Measurements from ENCODE around the gene UBE2E3.

Gene UBE2E3

GRCh38 chr2:181051861-181052522 is 71.6 kb downstream of the UBE2E3 start:
- no peak for DNase-seq (ENCODE audit: low spot score)
- in situ Hi-C loops (cut with MboI; ENCODE audit: low pct_unique_long_range_greater_than_20kb, low sequenced_read_pairs, unreplicated experiment): loop anchor here (25.0 kb wide), 1 partner anchor 1035 kb away; no protein-coding TSS in a partner anchor
- no peak for TF ChIP-seq CTCF (IDR thresholded peaks at IDR 0.05; ENCODE audit: extremely low read depth, insufficient read depth, missing control alignments)

- no peak for DNase-seq (ENCODE audit: low spot score)
- in situ Hi-C loops (cut with MboI; ENCODE audit: low pct_unique_long_range_greater_than_20kb, low sequenced_read_pairs, unreplicated experiment): loop anchor here (25.0 kb wide), 1 partner anchor 1035 kb away; no protein-coding TSS in a partner anchor
- no peak for TF ChIP-seq CTCF (IDR thresholded peaks at IDR 0.05; ENCODE audit: extremely low read depth, insufficient read depth, missing control alignments)
Measured at GRCh38 chr2:181052523-181052891, 72.1 kb downstream of the UBE2E3 start.

GRCh38 chr2:181054256-181054655 is 73.9 kb downstream of the UBE2E3 start:
- no peak for DNase-seq (ENCODE audit: low spot score)
- in situ Hi-C loops (cut with MboI; ENCODE audit: low pct_unique_long_range_greater_than_20kb, low sequenced_read_pairs, unreplicated experiment): loop anchor here (25.0 kb wide), 1 partner anchor 1033 kb away; no protein-coding TSS in a partner anchor
- TF ChIP-seq CTCF (IDR thresholded peaks at IDR 0.05; ENCODE audit: extremely low read depth, insufficient read depth, missing control alignments): no peak

GRCh38 chr2:181054843-181055242 is 74.4 kb downstream of the UBE2E3 start:
- no peak for TF ChIP-seq CTCF (IDR thresholded peaks at IDR 0.05; ENCODE audit: extremely low read depth, insufficient read depth, missing control alignments)
- no peak for DNase-seq (ENCODE audit: low spot score)
- in situ Hi-C loops (cut with MboI; ENCODE audit: low pct_unique_long_range_greater_than_20kb, low sequenced_read_pairs, unreplicated experiment): loop anchor here (25.0 kb wide), 1 partner anchor 1032 kb away; no protein-coding TSS in a partner anchor

- in situ Hi-C loops (cut with MboI; ENCODE audit: low pct_unique_long_range_greater_than_20kb, low sequenced_read_pairs, unreplicated experiment): loop anchor here (25.0 kb wide), 1 partner anchor 1029 kb away; no protein-coding TSS in a partner anchor
- peak; percentile 74 for TF ChIP-seq CTCF (IDR thresholded peaks at IDR 0.05; ENCODE audit: extremely low read depth, insufficient read depth, missing control alignments)
- DNase-seq (ENCODE audit: low spot score): no peak
Measured at GRCh38 chr2:181058378-181059269, 78.2 kb downstream of the UBE2E3 start.

- in situ Hi-C loops (cut with MboI; ENCODE audit: low pct_unique_long_range_greater_than_20kb, low sequenced_read_pairs, unreplicated experiment): loop anchor here (25.0 kb wide), 1 partner anchor 1024 kb away; no protein-coding TSS in a partner anchor
- no peak for TF ChIP-seq CTCF (IDR thresholded peaks at IDR 0.05; ENCODE audit: extremely low read depth, insufficient read depth, missing control alignments)
- DNase-seq (ENCODE audit: low spot score): no peak
Measured at GRCh38 chr2:181063696-181064095, 83.3 kb downstream of the UBE2E3 start.

Data from GM13977 (cell line).